Measurements from ENCODE around the gene TANK.
A peak's percentile ranks its signal among the peaks of the same experiment; 100 is the strongest.
"Not testable (repeated sequence)": the region's sequence is repeated elsewhere in the genome, so short reads cannot be mapped to it uniquely, and the experiment has no call there.

Gene TANK

GRCh38 chr2:161170377-161170776 is 10.1 kb downstream of the TANK start:
- DNase-seq: no peak

- DNase-seq: no peak
Observed at GRCh38 chr2:161170958-161171932, 11.0 kb downstream of the TANK start.

GRCh38 chr2:161172901-161173540 is 12.8 kb downstream of the TANK start:
- no peak for DNase-seq

- DNase-seq: no peak
Observed at GRCh38 chr2:161173541-161174194, 13.4 kb downstream of the TANK start.

GRCh38 chr2:161177969-161178368 is 17.7 kb downstream of the TANK start:
- DNase-seq: no peak

GRCh38 chr2:161178756-161179155 is 18.5 kb downstream of the TANK start:
- no peak for DNase-seq

GRCh38 chr2:161190050-161190449 is 29.8 kb downstream of the TANK start:
- no peak for DNase-seq

GRCh38 chr2:161195602-161196001 is 35.4 kb downstream of the TANK start:
- not testable (repeated sequence) for DNase-seq

- DNase-seq: no peak
Observed at GRCh38 chr2:161199912-161200701, 39.9 kb downstream of the TANK start.

GRCh38 chr2:161204846-161205245 is 44.6 kb downstream of the TANK start:
- DNase-seq: no peak

- DNase-seq: no peak
Observed at GRCh38 chr2:161206471-161207032, 46.3 kb downstream of the TANK start.

GRCh38 chr2:161207941-161208340 is 47.7 kb downstream of the TANK start:
- no peak for DNase-seq

GRCh38 chr2:161208527-161209139 is 48.4 kb downstream of the TANK start:
- peak in 1 of 2 experiments; percentile 19 for DNase-seq

- DNase-seq: no peak
Observed at GRCh38 chr2:161209902-161210301, 49.7 kb downstream of the TANK start.

GRCh38 chr2:161217597-161218185 is 57.5 kb downstream of the TANK start:
- DNase-seq: no peak

- DNase-seq: no peak
Observed at GRCh38 chr2:161219211-161219610, 59.0 kb downstream of the TANK start.

- DNase-seq: peak in 1 of 2 experiments; percentile 40
Observed at GRCh38 chr2:161223139-161223732, 63.0 kb downstream of the TANK start.

- no peak for DNase-seq
Observed at GRCh38 chr2:161228511-161229240, 68.4 kb downstream of the TANK start.

GRCh38 chr2:161230959-161231358 is 70.7 kb downstream of the TANK start:
- DNase-seq: no peak

GRCh38 chr2:161232571-161232970 is 72.3 kb downstream of the TANK start:
- DNase-seq: no peak

All from SW 1271 (cell line).